HG03175 (cell line): ENCODE results near the gene E4F1.

Experiments
- ATAC-seq: cut with Tn5 transposase; IDR thresholded peaks from one replicate; pipeline ENCODE4 v1.9.1; 2021; ENCODE audit warnings: mild to moderate bottlenecking, moderate library complexity; ENCODE audit not compliant: unreplicated experiment

E4F1 gene, protein sequence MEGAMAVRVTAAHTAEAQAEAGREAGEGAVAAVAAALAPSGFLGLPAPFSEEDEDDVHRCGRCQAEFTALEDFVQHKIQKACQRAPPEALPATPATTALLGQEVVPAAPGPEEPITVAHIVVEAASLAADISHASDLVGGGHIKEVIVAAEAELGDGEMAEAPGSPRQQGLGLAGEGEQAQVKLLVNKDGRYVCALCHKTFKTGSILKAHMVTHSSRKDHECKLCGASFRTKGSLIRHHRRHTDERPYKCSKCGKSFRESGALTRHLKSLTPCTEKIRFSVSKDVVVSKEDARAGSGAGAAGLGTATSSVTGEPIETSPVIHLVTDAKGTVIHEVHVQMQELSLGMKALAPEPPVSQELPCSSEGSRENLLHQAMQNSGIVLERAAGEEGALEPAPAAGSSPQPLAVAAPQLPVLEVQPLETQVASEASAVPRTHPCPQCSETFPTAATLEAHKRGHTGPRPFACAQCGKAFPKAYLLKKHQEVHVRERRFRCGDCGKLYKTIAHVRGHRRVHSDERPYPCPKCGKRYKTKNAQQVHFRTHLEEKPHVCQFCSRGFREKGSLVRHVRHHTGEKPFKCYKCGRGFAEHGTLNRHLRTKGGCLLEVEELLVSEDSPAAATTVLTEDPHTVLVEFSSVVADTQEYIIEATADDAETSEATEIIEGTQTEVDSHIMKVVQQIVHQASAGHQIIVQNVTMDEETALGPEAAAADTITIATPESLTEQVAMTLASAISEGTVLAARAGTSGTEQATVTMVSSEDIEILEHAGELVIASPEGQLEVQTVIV

GRCh38 chr16:2223221-2223941 is at the start of gene E4F1:
Gene E4F1 (plus strand): TSS chr16:2223591. CDS start chr16:2223614, 23 bp downstream.
- peak; percentile 98 for ATAC-seq

GRCh38 chr16:2173916-2174315 is 49.5 kb upstream of the E4F1 start:
- no peak for ATAC-seq

GRCh38 chr16:2174396-2175131 is 48.8 kb upstream of the E4F1 start:
- ATAC-seq, result no peak

DNA sequence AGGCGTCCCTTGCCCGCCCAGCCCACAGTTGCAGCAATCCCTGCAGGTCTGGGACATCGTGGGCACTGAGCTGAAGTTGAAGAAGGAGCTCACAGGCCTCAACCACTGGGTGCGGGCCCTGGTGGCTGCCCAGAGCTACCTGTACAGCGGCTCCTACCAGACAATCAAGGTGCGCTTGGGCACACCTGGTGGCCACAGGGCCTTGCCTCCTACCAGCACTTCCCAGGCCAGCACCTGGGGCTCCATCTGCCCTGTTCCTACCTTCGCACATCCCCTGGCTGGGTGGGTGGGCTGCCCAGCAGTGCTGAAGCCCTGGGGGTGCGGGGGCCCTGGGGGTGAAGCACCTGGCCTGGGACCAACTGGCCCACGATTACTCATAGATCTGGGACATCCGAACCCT is 47.9 kb upstream of the E4F1 start:
- no peak for ATAC-seq

DNA sequence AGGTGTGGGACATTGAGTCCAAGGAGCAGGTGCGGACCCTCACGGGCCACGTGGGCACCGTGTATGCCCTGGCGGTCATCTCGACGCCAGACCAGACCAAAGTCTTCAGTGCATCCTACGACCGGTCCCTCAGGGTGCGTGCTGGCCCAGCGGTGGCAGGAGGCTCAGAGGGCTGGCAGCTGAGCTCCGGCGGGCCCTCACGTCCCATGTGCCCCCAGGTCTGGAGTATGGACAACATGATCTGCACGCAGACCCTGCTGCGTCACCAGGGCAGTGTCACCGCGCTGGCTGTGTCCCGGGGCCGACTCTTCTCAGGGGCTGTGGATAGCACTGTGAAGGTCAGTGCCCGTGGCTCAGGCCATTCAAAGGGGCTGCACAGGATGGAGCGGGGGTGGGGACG is 47.3 kb upstream of the E4F1 start:
- ATAC-seq, result no peak

DNA sequence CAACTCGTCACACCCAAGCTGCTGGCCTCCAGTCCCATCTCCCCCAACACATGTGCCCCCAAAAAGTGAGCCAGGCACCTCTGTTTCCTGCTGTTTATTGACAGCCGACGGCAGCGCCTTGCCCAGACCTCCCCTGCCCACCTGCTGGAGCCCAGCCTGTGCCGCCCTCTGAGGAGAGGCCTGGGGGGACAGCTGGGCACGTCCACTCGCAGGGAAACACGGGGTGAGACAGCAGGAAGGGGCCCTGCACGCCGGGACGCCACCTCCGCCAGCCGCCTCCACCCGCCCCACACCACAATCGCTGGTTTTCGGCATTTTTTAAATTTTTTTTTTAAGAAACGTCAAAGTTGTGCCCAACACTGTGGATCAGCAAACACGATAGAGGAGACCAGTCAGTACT is 46.3 kb upstream of the E4F1 start:
- ATAC-seq, result no peak

DNA sequence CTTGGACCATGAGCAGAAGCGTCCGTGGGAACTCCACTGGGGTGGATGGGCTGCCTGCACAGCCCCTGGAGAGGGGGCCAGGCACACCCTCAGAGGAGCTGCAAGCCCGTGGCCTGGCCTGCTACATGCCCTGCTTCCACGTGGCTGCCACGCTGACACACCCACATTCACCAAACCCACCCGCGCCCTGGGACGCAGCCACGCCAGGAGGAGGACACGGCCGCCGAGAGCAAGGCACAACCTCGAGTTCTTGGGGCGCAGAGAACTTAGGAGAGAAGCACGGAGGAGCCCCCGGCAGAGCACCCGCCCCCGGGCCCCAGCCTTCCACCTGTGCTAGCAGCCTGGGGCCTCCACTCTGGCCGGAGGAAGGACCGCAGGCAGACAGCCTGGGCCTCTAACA is 45.8 kb upstream of the E4F1 start:
- ATAC-seq, result no peak

GRCh38 chr16:2178321-2179106 is 44.9 kb upstream of the E4F1 start:
- no peak for ATAC-seq

DNA sequence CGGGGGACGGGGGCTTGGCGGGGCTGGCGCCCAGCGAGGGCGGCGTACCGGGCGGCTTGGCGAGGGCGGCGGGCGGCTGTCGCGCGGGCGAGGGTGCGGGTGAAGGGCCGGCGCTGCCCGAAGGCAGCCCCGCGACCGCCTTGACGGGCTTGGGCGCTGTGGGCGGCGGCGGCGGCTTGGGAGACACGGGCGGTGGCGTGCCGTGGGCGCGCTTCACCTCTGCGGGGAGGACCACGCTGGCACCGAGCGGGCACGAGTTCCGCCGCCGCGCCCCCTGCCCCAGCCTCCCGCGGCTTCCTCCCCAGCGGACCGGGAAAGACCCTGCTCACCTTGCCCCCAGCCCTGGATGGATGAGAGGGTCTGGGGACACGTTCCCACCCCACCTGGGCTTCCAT is 44.3 kb upstream of the E4F1 start:
- ATAC-seq, result no peak

- no peak for ATAC-seq
These were observed 43.8 kb upstream of the E4F1 start for GRCh38 chr16:2179576-2179975.

GRCh38 chr16:2180461-2180860 is 42.9 kb upstream of the E4F1 start:
- ATAC-seq, result no peak

DNA sequence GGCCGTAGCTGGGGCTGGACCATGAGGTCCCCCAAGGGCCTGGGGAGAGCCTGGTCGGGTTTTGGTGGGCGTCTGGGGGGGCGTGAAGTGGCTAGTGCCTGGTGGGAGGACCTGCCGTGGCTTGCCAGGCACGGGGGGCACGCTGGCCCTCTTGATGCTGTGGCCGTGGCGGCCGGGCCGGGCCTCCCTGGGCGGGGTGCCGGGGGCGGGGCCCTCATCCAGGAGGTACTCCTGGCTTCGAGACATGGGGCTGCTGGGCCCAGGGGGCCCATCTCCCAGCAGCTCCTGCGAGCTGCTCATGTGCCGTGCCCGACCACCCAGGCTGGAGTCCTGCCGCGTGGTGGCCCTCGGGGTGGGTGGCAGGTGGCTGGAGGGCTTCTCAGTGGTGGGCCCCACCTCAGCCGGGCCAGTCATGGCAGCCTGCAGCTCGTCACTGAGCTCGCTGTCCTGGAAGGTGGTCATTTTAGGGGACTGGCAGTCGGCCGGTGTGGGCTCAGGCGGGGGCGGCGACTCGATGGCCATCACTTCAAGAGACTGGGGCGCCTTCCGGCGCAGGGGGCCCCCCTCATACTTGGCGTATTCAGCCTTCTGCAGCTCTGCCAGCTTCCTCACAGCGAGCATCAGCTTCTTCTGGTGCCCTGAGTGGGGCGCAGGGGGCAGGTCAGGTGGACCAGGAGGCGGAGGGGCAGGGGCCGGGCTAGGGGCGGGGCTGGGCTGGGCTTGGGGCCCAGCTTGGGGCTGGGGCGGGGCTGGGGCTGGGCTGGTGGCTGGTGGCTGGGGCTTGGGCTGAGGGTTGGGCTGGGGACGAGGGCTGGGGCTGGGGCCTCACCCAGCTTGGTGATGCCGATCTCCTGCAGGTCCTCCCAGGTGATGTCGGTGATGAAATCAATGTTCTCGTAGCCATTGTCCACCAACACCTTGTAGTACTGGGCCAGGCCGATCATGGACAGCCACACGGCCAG is 42.1 kb upstream of the E4F1 start:
- ATAC-seq, result no peak

DNA sequence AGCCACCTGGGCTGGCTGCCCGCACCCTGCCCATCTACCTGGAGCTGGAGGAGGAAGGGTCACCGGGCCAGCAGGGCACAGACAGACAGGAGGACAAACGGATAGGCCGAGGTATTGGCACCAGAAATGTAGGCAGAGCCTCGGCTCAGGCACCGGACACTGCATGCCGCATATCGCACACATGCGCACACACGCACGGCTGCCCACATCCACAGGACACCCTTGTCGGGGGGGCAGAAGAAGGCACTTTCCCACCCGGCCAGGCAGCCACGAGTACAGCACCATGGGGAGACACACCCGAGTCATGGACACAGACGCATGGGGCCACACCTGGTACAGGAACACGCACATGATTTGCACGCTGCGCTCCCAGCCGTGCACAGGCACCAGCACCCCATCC is 41.4 kb upstream of the E4F1 start:
- no peak for ATAC-seq

DNA sequence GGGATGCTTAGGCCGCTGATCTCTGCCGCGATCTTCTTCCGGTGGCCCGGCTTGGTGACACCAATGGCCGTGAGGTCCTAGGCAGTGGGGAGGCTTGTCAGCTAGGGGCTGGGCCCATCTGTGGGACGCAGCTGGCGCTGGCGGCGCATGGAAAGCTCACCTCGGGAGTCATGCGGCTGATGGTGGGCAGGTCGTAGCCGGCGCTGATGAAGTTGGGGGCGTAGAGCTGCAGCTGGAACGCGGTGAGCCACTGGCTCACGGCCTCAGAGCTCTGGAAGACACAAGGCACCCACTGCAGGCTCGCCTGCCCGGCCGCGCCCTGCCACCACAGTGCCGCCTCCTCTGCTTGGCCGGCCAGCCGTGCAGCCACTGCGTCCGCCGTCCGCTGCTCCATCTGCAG is 39.7 kb upstream of the E4F1 start:
- no peak for ATAC-seq

GRCh38 chr16:2184346-2184745 is 39.0 kb upstream of the E4F1 start:
- ATAC-seq, result no peak

GRCh38 chr16:2184962-2185361 is 38.4 kb upstream of the E4F1 start:
- no peak for ATAC-seq

- ATAC-seq, result no peak
These were observed 37.3 kb upstream of the E4F1 start for GRCh38 chr16:2186064-2186463.

- no peak for ATAC-seq
These were observed 36.9 kb upstream of the E4F1 start for GRCh38 chr16:2186505-2186904.

DNA sequence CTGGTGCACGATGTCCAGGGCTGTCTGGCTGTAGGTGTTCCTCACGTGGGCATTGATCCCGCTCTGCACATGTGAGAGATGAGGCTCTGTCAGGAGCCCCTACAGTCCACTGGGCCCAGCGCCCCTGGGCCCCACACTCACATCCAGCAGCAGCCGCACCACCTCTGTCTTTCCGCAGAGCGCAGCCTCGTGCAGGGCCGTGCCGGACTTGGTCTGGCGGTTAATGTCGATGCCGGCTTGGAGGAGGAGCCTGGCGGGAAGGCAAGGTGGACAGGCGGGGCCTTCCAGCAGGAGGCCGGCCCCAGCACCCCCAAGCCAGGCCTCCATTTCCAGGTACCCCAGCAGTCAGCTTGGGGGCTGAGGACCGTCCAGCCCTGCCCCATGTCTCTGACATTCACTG is 36.2 kb upstream of the E4F1 start:
- ATAC-seq, result no peak
